ENCODE data around the gene FECH.

DNA sequence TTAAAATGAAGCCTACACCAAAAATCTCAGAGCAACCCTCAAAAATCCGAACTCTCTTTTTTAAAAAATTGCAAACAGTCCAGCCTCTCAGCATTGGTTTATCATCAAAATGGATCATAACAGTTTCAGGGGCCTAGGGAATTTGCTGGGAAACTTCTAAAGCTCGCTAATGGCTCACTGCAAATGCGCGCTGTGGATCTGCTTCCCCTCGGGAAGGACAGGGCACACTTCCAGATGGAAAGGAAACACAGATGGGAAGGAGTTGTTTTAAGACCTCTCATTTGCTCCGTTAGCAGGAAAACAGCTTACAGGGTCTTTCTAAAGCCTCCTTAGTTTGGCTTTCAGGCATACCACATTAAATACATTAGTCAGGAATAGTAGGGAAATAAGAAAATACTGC, 27.2 kb downstream of the FECH start:
- TF ChIP-seq POLR2A (IDR thresholded peaks at IDR 0.05) = no peak
- TF ChIP-seq, protein P1, sequence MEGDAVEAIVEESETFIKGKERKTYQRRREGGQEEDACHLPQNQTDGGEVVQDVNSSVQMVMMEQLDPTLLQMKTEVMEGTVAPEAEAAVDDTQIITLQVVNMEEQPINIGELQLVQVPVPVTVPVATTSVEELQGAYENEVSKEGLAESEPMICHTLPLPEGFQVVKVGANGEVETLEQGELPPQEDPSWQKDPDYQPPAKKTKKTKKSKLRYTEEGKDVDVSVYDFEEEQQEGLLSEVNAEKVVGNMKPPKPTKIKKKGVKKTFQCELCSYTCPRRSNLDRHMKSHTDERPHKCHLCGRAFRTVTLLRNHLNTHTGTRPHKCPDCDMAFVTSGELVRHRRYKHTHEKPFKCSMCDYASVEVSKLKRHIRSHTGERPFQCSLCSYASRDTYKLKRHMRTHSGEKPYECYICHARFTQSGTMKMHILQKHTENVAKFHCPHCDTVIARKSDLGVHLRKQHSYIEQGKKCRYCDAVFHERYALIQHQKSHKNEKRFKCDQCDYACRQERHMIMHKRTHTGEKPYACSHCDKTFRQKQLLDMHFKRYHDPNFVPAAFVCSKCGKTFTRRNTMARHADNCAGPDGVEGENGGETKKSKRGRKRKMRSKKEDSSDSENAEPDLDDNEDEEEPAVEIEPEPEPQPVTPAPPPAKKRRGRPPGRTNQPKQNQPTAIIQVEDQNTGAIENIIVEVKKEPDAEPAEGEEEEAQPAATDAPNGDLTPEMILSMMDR (IDR thresholded peaks at IDR 0.05) = no peak

All from esophagus squamous epithelium (tissue), 4 donors.